HG03571 (cell line): ENCODE data around the gene CTRB1.

Experiments used
- ATAC-seq: cut with Tn5 transposase; IDR thresholded peaks from one replicate; pipeline ENCODE4 v1.9.1; 2021; ENCODE audit not compliant: unreplicated experiment

The CTRB1 gene

DNA sequence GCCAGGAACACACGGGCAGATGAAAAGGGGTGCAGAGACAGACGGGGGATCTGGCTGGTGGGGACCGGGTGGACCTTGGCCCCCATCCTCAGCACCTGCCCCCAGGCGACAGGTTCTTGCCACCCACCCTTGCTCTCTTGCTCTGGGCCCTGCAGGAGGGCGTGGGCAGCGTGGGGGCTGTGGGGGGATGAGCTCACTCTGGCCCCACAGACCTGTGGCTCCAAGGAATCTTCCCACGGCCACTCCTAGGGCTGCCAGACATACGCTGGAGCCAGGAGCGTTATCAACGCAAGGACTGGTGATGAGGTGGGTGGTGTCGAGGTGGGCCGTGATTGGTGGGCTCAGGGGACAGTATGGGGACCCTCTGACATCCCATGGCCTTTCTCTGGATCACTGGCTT, 6.3 kb downstream of the CTRB1 start:
- ATAC-seq, result no peak

DNA sequence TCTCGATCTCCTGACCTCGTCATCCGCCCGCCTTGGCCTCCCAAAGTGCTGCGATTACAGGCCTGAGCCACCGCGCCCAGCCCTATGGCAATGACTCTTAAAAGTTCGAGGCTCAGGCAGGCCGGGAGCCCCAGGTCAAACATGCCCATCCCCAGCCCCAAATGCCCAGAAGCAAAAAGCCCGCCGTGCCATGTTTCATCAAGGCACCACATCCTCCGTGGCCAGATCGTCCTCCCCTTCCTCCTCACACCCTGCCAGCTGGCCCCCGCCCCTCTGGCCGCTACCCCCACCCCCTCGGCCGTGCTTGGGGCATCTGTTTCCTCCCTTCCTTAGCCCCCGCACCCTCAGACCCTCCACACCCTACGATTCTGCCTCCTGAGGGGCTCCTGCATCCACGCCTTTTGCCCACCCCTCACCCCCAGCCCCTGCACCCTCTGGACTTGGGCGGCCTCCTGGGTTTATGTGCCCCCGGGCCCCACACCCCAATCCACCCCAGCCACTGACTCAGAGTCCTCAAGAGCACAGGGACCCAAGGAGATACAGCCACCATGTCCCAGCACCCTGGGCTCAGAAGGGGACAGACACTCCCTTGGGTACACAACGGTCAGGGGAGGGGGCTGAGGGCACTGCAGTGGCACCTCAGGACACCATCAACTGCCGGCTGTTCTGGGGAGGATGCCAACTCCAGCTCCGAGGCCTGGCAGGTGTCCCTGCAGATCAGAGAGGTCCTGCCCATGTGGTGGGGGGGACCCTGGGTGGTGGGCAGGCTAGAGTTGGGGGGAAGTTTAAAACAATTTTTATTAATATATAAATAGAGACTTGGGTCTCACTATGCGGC, 7.1 kb downstream of the CTRB1 start:
- ATAC-seq, result no peak

DNA sequence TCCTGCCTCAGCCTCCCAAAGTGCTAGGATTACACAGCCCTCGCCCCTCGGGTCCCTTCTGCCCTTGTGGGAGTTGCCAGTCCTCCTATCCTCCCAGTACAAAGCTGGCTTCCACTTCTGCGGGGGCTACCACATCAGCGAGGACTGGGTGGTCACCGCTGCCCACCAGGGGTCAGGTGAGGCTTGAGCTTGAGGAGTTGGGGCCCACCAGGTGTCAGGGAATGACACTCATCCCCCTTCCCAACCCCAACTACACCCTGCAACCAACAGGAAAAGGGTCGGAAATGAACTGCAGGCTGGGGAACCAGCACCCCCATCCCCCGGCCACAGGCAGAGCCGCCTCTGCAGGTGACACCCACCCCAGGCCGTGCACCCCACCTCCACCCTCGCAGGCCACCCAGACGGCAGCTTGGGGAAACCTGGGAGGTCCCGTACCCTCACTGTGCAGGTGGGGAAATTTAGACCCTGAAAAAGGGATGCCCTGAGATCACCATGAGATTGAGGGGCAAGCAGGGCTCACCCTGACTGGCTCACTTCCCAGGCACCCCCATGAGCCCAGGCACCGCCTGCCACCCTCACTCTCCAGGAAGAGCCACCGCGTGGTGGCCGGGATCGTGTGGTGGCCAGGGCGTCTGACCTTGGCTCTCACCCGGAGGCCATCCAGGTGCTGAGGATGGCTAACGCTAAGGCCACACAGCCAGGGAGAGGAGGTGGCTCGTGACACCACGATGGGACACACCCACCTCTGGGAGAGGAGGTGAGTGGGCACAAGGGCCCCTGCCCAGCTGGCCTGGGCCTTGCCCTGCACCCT, 8.0 kb downstream of the CTRB1 start:
- ATAC-seq, result no peak

DNA sequence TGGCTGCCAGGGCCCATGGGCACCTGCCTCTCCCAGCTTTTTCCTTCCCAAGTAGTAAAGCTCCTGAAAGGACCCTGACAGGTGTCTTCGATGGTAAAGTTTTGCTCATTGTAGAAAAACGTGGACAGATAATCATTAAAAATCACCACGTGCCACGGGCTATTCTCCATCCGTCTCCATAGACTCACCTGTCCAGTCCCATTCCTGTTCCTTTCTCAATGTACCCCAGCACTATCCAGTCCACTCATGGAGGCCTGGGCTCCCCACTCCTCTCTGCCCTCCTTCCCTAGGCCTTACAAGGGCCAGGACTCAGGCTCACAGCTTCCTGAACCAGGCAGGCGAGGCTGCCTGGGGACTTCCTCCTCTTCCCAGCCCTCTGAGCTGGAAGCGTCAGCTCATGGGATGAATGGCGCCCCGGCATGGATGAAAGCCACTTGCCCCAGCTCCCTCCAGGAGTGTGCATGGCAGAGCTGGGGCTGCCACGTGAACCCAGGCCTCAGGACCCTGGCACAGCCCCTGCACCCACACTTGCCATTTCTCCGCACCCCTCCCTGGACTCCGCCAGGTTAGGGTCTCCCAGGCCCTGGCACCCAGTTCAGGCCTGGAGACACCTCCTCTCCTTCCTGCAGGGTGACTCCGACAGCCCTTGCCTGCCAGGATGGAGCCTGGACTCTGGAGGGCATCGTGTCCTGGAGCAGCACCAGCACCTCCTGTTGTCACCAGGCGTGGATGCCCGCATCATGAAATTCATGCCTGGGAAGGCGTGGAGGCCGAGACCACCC, 8.8 kb downstream of the CTRB1 start:
- ATAC-seq, result no peak

DNA sequence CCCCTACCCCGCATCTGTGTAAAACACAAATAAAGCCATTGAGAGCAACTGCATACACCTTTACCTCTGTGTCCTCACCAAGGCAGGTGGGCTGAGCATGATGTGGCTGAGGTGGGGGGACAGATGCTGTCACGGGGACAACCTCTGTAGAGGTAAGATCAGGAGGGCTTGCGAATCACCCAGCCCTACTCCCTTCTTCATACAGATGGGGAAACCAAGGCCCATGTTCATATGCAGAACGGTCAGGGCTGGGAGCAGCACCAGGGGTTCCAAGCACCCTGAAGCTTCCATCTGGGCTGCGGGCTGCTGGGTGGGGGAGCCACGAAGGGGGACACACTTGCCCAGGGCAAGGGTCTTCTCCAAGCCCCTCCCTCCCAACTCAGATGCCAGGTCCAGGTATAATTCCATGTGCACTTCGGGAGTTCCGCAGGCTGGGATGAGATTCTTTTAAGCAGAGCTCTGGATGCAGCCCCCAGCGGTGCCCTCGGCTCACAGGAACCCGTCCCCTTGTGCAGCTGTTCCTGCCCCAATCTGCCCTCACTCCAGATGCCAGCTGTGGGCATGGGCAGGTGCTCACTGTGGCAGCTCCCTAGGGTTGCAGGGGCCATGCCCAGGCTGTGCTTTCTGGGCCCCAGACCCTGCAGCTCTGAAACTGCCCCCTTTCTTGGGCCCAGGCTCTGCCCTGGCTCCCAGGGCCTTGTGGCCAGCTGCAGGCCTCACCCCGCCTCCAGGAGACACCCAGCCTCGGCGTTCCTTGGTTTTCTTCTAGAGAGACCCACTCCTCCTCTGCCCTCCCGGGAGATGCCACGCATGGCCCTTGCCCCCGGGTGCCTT, 9.6 kb downstream of the CTRB1 start:
- ATAC-seq, result no peak

DNA sequence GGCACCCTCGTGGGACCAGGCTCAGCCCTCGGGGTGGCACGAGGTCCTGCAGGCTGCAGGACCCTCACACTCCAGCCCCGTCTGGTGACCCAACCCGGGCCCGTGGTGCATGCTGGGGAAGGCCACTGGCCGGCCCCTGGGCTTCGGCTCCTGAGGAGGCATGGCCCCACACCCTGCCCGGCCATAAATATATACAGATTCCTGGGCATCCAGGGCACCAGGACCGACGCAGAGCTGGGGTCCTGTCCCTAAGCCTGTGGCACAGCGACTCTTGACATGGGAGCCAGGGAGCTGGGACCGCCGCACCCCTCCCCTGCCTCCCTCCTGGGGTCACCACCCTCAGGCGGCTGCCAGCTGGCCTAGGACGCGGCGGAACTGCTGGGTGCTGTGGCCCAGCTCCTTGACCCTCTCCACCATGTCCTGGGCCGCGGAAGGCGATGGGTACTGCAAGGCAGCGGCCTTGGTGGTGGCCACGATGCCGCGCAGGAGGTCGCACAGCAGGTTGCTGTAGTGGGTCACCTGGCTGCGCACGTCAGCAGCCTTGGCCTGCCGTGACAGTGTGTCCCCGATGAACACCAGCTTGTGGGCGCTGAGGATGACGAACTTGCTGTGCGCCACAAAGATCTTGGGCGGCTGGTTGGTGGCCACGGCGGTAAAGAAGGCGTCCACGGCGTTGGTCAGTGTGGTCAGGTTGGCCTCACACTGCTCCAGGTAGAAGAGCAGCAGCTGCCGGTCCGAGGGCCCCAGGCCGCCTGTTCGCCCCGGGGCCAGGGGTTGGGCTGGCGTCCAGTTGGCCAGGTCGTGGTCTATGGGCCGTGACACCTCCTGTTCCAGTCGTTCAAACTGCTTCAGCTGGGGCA, 10.6 kb downstream of the CTRB1 start:
- ATAC-seq, result no peak

DNA sequence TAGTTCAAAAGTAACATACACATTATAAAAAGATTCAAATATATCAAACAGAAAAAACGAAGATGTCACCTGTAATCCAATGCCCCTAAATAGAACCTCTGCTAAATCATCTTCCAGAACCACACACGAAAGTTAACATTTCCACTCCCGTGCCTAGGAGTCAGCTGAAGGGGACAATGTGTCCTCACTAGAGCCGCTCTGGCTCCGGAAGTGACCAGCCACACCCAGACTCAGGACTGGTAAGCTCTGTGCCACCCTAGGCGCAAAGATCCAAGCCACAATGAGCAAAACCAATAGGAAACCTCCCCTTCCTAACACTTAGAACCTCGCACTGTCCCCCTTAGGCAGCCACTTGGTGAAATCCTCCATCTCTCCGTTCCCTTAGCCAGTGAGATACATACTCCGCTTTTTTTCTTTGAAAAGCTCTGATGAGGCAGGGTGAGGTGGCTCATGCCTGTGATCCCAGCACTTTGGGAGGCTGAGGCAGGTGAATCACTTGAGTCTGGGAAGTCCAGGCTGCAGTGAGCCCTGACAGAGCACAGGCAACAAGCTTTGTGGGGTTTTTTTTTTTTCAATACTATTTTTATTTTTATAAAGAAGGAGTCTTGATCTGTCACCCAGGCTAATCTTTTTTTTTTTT, 11.8 kb downstream of the CTRB1 start:
- no peak for ATAC-seq

DNA sequence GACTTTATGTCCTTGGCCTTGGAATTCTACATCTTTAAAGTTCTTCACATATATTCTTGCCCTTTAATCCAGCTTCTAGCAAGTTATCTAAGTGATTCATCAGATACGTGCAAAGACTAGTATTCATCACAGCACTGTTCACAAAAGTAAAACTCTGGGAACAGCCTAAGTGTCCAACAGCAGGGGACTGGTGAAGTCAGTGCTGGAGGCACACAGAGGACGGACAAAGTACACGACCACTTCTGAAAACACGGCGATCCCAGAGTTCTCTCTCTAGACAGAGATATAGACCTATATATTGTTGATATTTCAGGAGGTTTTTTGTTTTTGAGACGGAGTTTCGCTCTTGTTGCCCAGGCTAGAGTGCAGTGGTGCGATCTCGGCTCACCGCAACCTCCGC, 12.8 kb downstream of the CTRB1 start:
- ATAC-seq, result no peak

DNA sequence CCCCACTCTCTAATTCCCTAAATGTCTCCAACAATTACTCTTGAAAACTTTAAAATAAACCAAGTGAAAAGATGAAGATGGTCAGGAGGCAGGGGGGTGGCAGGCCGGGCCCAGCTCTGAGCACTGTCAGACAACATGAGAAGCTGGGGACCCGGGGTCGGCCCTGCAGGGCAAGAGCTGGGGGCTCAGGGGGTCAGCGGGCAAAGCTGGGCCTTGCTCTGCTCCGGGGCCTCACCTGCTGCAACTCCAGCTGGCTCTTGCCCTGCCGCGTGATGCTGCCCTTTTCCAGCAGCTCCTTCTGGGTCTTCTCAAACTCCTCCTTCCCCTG, 14.8 kb downstream of the CTRB1 start:
- no peak for ATAC-seq

DNA sequence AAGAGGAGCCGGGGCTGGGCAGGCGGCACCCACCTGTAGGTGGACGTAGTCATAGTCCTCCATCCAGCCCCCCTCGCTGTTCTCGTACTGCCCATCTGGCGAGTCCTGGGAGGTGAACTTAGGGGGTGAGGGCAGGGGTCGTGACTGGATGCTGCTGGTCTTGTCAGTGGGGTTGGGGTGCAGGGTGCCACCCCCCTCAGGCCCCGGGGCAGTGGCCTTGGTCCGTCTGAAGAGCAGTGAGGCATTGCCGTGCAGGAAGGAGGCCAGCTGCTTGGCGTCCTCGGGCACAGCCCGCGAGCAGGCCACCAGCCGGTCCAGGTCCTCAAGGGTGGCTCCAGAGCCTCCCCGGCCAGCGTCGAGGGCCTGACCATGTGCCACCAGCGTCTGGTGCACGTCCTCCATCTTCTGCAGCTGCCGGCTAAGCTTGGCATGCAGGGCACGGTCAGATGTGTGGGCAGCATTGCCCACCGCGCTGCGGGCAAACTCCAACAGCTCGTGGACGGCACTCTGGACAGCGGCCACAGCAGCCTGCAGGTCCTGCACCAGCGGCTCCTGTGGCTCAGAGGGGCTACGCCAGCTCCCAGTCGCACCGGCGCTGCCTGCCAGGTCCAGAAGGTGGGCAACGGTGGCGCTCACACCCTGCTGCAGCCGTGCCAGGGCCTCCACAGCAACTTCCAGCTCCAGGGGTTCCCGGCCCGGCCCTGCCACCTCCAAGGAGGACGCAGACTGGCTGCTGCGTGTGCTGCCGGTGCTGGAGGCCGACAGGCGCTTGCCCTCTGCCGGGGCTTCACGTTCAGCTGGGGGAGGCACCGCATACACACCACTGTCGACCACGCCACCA, 16.3 kb downstream of the CTRB1 start:
- ATAC-seq, result no peak

DNA sequence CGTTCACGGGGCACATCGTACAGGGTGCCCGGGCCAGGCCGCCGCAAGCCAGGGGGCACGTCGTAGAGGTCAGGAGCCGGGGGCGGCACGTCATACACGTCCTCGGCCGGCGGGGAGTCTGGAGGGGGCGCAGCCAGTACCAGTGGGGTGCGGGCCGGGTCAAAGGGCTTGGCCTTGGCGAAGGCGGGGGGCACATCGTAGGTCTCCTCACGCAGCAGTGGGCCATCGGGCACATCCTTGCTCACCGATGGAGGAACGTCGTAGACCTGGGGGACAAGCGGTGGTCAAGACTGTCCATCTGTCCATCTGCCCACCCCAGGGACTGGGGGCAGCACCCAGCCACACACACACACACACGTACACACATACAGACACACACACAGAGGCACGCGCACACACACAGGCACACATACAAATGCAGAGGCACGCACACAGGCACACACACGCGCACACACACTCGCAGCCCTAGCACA, 17.0 kb downstream of the CTRB1 start:
- ATAC-seq, result no peak

DNA sequence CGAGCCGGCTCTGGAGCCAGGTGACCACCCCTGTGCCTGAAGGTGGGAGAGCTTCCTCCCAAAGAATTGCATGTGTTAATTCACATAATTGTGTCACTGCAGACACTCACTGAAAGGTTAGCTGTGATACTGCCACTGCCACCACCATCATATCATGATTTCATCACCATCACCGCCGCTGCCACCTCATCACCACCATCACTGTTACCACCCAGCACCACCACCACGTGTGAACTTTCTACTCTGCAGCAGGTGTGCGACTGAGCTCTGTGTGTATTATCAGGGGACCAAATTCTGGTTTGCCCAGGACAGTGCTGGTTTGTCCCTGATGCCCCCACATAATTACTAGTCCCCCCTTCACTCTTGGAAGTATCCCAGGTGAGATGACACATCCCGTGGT, 17.4 kb downstream of the CTRB1 start:
- no peak for ATAC-seq

DNA sequence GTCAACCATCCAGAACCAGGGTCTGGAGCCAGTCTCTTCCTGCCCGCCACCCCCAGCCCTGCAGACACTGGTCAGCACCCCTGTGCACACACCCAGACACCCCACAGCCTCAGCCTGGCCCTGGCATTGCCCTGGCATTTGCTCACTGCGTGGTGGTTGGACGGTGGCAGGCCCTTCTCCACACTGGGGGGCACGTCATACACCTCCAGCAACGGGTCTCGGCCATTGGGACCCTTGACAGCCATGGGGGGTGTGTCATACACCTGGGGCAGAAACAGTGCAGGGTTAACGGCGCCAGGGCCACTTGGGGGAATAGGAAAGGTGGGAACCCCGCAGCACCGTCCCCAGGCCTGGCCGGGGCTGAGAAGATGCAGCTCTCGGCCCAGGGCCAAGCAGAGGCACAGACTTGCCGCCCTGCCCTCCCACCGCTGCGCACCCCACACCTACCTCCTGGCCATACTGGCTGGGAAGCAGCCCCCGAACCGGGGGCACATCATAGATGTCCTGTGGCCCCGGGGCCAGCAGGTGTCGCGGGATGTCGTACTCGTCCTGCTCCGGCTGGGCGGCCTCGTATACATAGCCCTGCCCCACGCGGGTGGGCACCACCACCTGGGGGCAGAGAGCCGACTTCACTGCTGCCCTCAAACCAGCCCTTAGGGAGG, 18.1 kb downstream of the CTRB1 start:
- ATAC-seq, result no peak

DNA sequence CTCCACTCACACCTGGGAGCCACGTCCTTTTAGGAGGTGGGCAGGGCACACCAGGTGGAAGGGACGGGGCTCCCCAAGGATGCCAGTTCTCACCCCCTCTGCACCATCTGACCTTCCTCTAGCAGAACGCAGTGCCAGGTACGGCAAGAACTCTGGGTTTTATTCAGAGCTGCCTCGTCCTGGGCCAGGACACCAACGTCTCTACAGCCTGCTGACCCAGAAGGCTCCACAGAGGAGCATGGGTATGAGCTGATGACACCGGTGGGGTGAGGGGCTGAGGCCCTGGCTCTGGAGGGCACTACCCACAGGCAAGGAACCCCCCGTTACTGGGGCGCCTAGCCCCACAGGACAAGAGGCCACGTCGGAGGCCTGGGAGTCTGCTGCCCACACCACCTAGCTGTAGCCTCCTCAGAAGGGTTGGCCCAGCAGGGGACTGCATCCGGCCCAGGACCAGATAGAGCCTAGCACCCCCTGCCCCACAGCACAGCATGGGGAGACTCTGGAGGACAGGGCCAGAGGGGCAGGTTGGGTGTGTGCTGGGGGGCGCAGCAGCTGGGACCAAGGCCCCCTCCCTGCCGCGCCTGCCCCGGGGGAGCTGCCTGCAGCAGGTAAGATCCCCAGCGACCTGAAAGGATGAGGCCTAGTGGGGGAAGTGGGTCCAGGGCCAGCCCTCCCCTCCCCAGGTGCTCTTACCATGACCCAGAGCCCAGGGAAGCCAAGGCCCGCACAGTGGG, 18.8 kb downstream of the CTRB1 start:
- ATAC-seq, result no peak

DNA sequence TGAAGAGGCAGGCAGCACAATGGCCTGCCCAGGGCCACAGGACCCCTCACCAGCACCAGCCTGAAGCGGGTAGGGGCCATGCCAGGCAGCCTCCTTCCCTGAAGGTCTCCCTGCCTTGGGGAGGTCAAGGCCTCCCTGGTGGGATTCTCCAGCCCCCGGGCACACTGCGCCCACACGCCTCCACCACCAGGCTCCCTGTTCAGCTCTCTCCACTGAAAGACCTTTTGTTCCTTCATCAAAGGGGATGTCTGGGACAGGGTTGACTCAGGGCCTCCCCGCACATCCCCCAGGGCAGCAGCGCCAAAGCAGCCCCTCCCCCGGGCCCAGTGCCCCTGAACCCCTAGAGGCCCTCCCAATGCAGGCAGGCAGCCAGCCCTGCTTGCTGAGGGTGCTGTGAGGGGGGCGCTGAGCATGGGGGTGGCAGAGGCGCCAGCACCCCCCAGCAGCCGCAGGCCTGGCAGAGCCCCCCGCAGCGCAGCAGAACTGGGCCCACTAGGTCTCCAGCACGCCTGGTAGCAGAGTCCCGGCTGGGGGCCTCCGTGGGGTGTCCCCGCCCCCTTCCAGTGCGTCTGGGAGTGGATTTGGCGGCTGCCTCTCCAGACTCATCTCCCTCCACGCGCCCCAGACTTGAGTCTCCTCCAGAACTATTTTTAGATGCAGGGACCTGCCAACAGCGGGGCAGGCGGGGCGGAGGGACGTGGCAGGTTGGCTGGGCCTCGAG, 19.5 kb downstream of the CTRB1 start:
- ATAC-seq, result no peak

DNA sequence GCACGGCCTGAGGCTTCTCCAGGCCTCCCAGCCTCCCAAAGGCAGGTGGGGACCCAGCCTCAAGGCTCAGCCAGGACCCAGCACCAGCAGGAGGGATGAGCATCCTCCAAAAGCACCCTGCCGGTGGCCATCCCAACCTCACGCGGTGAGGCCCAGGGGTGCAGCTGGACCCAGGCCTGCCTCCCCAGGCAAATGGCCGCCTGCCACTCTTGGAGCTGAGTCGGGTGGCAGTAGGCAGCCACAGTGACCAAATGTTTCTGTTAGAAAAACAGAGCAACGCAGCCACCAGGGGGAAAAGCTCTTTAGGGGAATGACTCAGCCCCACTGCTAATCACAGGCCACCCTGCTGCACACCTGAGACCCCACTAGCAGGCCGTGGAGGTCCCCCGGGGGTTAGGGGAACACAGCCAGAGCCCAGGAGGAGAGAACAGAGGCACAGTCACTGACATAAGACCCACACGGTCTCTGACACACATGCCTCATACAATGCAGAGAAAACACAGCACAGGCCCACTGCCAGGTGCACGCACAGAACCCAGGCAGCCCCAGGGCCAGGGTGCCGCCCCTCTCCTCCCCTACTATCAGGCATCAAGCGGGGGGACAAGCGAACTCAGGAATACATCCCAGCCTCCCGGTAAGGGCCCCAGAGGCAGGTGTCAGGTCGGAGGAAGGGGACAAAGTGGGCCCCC, 20.2 kb downstream of the CTRB1 start:
- no peak for ATAC-seq
